Tibial nerve (tissue), 4 donors: ENCODE data around the gene CD9. TPM values are rescaled to one million over a fixed set of nuclear protein-coding genes. Genes with fewer than 3 reads are reported as not detected.
"Not testable (repeated sequence)": the region's sequence is repeated elsewhere in the genome, so short reads cannot be mapped to it uniquely, and the experiment has no call there.

Experiments used
- DNase-seq, 2 donors: peaks; one replicate each; pipeline ENCODE4 v3.0.0-alpha.2; 2019; ENCODE audit warnings: low spot score in 2 of 2
- H3K27ac ChIP-seq, 4 donors: fragments of 200-600 bp; sonication (generic) in 3 of 4; one replicate each; pipeline ENCODE4 v1.5.1; 2017 to 2019; ENCODE audit warnings: mild to moderate bottlenecking in 1 of 4
- H3K27me3 ChIP-seq, 2 donors: fragments of 200-600 bp; sonication (generic) in 1 of 2; one replicate each; pipeline versions ENCODE4 v1.5.1 to v1.6.0; 2017 to 2019
- H3K36me3 ChIP-seq, 3 donors: fragments of 200-600 bp; sonication (generic); one replicate each; pipeline ENCODE4 v1.5.1; 2018 to 2019
- H3K4me1 ChIP-seq, 4 donors: fragments of 200-600 bp; sonication (generic) in 3 of 4; one replicate each; pipeline ENCODE4 v1.5.1; 2017 to 2019
- H3K4me3 ChIP-seq, 4 donors: fragments of 200-600 bp; sonication (generic) in 3 of 4; one replicate each; pipeline ENCODE4 v1.5.1; 2017 to 2019; ENCODE audit warnings: mild to moderate bottlenecking in 1 of 4, moderate library complexity in 1 of 4
- H3K9me3 ChIP-seq, 4 donors: fragments of 200-600 bp; sonication (generic) in 3 of 4; one replicate each; pipeline ENCODE4 v1.5.1; 2017 to 2019
- CTCF ChIP-seq, 5 experiments: fragments of 200-600 bp in 3 of 5; fragments of 450-650 bp in 2 of 5; sonication (generic) in 3 of 5; IDR thresholded peaks; one replicate each; pipeline ENCODE4 v1.5.1; 2016 to 2019; ENCODE audit warnings: antibody characterized with exemption in 5 of 5, mild to moderate bottlenecking in 3 of 5, moderate library complexity in 2 of 5
- EP300 ChIP-seq, 2 donors: sonication (generic); formaldehyde crosslinking; IDR thresholded peaks; one replicate each; pipeline ENCODE4 v1.6.1; 2017; ENCODE audit warnings: antibody characterized with exemption in 2 of 2, mild to moderate bottlenecking in 1 of 2
- POLR2A ChIP-seq, 2 donors: fragments of 450-650 bp; IDR thresholded peaks; one replicate each; pipeline ENCODE4 v1.6.1; 2017; ENCODE audit warnings: antibody characterized with exemption in 2 of 2, mild to moderate bottlenecking in 2 of 2, moderate library complexity in 2 of 2
- WGBS, 2 donors: methylation state at CpG; one replicate each; pipeline ENCODE4 v1.1.5; 2018; 5-methylcytosine and 5-hydroxymethylcytosine counted together
- total RNA-seq, 4 donors: library from RNA; depleted of rRNA; stranded (reverse); fragments of >200 nt; gene quantifications; one replicate each; pipeline ENCODE4 v1.1.0, GENCODE V29; 2016

Gene CD9
- total RNA-seq, 4 donors from 2014 or later = 297 to 500 (median 391) TPM

GRCh38 chr12:6158749-6159148 lies 41.5 kb upstream of the CD9 start:
- no peaks in the 10 kb centered on the region for H3K27me3 ChIP-seq
- H3K4me3 ChIP-seq = no peak overlapping the region
- no peak overlapping the region for H3K27ac ChIP-seq
- WGBS, 2 donors = 82 to 88% methylated on average over 11 of the region's 11 CpGs
- no peaks in the 10 kb centered on the region for H3K9me3 ChIP-seq
- DNase-seq = no peak
- no peaks in the 10 kb centered on the region for H3K36me3 ChIP-seq
- H3K4me1 ChIP-seq = peaks cover 0 to 6% (median 0%) of the 10 kb centered on the region in 4 donors
- TF ChIP-seq CTCF (IDR thresholded peaks at IDR 0.05) (no peak), POLR2A (IDR thresholded peaks at IDR 0.05) (no peak)

GRCh38 chr12:6159166-6160011 lies 40.8 kb upstream of the CD9 start:
- not testable (repeated sequence) for H3K36me3 ChIP-seq, H3K27me3 ChIP-seq, DNase-seq, H3K4me1 ChIP-seq, H3K9me3 ChIP-seq, H3K4me3 ChIP-seq, H3K27ac ChIP-seq
- WGBS, 2 donors = 81 to 86% methylated on average over 46 of the region's 50 CpGs

- H3K27me3 ChIP-seq, H3K36me3 ChIP-seq, DNase-seq, H3K27ac ChIP-seq, H3K9me3 ChIP-seq, H3K4me3 ChIP-seq, H3K4me1 ChIP-seq: not testable (repeated sequence)
- WGBS, 2 donors = 90 to 93% methylated on average over 19 of the region's 19 CpGs
Measured at GRCh38 chr12:6160049-6160649, 40.1 kb upstream of the CD9 start.

GRCh38 chr12:6161124-6161882 lies 38.9 kb upstream of the CD9 start:
- WGBS, 2 donors = 37 to 41% methylated on average over 16 of the region's 16 CpGs
- no peaks in the 10 kb centered on the region for H3K36me3 ChIP-seq
- no peak overlapping the region for H3K27ac ChIP-seq
- no peaks in the 10 kb centered on the region for H3K27me3 ChIP-seq
- no peak for DNase-seq
- no peaks in the 10 kb centered on the region for H3K9me3 ChIP-seq
- H3K4me1 ChIP-seq = peaks cover 0 to 6% (median 0%) of the 10 kb centered on the region in 4 donors
- TF ChIP-seq EP300 (IDR thresholded peaks at IDR 0.05) (no peak), CTCF (IDR thresholded peaks at IDR 0.05) (no peak), POLR2A (IDR thresholded peaks at IDR 0.05) (no peak)
- no peak overlapping the region for H3K4me3 ChIP-seq

- Histone ChIP-seq H3K36me3 (no peaks in the 10 kb centered on the region), H3K9me3 (no peaks in the 10 kb centered on the region), H3K27ac (no peak overlapping the region), H3K4me3 (no peak overlapping the region), H3K4me1 (peaks cover 0 to 24% (median 9%) of the 10 kb centered on the region in 4 donors), H3K27me3 (no peaks in the 10 kb centered on the region)
- no peak for DNase-seq
- 61 to 72% methylated on average over 8 of the region's 8 CpGs for WGBS, 2 donors
- TF ChIP-seq EP300 (IDR thresholded peaks at IDR 0.05) (no peak), CTCF (IDR thresholded peaks at IDR 0.05) (no peak), POLR2A (IDR thresholded peaks at IDR 0.05) (no peak)
Measured at GRCh38 chr12:6163416-6164060, 36.7 kb upstream of the CD9 start.
